ENCODE data around the gene NDUFB8. TPM values are rescaled to one million over a fixed set of nuclear protein-coding genes. Genes with fewer than 3 reads are reported as not detected.

Gene NDUFB8
- total RNA-seq, 1 donor from 2014 or later: 278 TPM

GRCh38 chr10:100496567-100496966 is 33.1 kb downstream of the NDUFB8 start:
- H3K4me1 Mint-ChIP-seq (ENCODE audit: low read depth): peaks cover 54% of the 10 kb centered on the region
- intact Hi-C loops (cut with micrococcal nuclease): no loop called here
- H3K36me3 Mint-ChIP-seq (ENCODE audit: low read depth): peaks cover 72% of the 10 kb centered on the region
- no peaks in the 10 kb centered on the region for H3K9me3 Mint-ChIP-seq
- DNase-seq (ENCODE audit: low spot score): no peak
- peak overlapping the region; percentile 43 for H3K27ac Mint-ChIP-seq
- H3K4me3 Mint-ChIP-seq (ENCODE audit: low read depth): no peak overlapping the region
- H3K27me3 Mint-ChIP-seq (ENCODE audit: low read depth): no peaks in the 10 kb centered on the region

GRCh38 chr10:100490531-100490930 is 39.1 kb downstream of the NDUFB8 start:
- peaks cover 76% of the 10 kb centered on the region for H3K36me3 Mint-ChIP-seq (ENCODE audit: low read depth)
- H3K4me1 Mint-ChIP-seq (ENCODE audit: low read depth): peaks cover 16% of the 10 kb centered on the region
- H3K4me3 Mint-ChIP-seq (ENCODE audit: low read depth): no peak overlapping the region
- no peak for DNase-seq (ENCODE audit: low spot score)
- intact Hi-C loops (cut with micrococcal nuclease): no loop called here
- H3K27ac Mint-ChIP-seq: no peak overlapping the region
- H3K27me3 Mint-ChIP-seq (ENCODE audit: low read depth): no peaks in the 10 kb centered on the region
- no peaks in the 10 kb centered on the region for H3K9me3 Mint-ChIP-seq

GRCh38 chr10:100489396-100489795 is 40.3 kb downstream of the NDUFB8 start:
- intact Hi-C loops (cut with micrococcal nuclease): no loop called here
- Mint-ChIP-seq H3K9me3 (no peaks in the 10 kb centered on the region), H3K36me3 (ENCODE audit: low read depth) (peaks cover 80% of the 10 kb centered on the region), H3K4me1 (ENCODE audit: low read depth) (peaks cover 18% of the 10 kb centered on the region), H3K27me3 (ENCODE audit: low read depth) (no peaks in the 10 kb centered on the region), H3K27ac (peak overlapping the region; percentile 10), H3K4me3 (ENCODE audit: low read depth) (no peak overlapping the region)
- no peak for DNase-seq (ENCODE audit: low spot score)

- no peaks in the 10 kb centered on the region for H3K9me3 Mint-ChIP-seq
- H3K27me3 Mint-ChIP-seq (ENCODE audit: low read depth): no peaks in the 10 kb centered on the region
- H3K36me3 Mint-ChIP-seq (ENCODE audit: low read depth): peaks cover 80% of the 10 kb centered on the region
- H3K27ac Mint-ChIP-seq: no peak overlapping the region
- no peak for DNase-seq (ENCODE audit: low spot score)
- peaks cover 23% of the 10 kb centered on the region for H3K4me1 Mint-ChIP-seq (ENCODE audit: low read depth)
- no peak overlapping the region for H3K4me3 Mint-ChIP-seq (ENCODE audit: low read depth)
- intact Hi-C loops (cut with micrococcal nuclease): no loop called here
Observed at GRCh38 chr10:100487529-100487928, 42.1 kb downstream of the NDUFB8 start.

- no peak for DNase-seq (ENCODE audit: low spot score)
- Mint-ChIP-seq H3K9me3 (no peaks in the 10 kb centered on the region), H3K36me3 (ENCODE audit: low read depth) (peaks cover 70% of the 10 kb centered on the region), H3K4me3 (ENCODE audit: low read depth) (no peak overlapping the region), H3K27ac (no peak overlapping the region), H3K27me3 (ENCODE audit: low read depth) (peaks cover 2% of the 10 kb centered on the region), H3K4me1 (ENCODE audit: low read depth) (peaks cover 30% of the 10 kb centered on the region)
- intact Hi-C loops (cut with micrococcal nuclease): no loop called here
Observed at GRCh38 chr10:100485801-100486495, 43.7 kb downstream of the NDUFB8 start.

GRCh38 chr10:100485366-100485765 is 44.3 kb downstream of the NDUFB8 start:
- H3K27me3 Mint-ChIP-seq (ENCODE audit: low read depth): peaks cover 4% of the 10 kb centered on the region
- H3K4me1 Mint-ChIP-seq (ENCODE audit: low read depth): peaks cover 28% of the 10 kb centered on the region
- peaks cover 65% of the 10 kb centered on the region for H3K36me3 Mint-ChIP-seq (ENCODE audit: low read depth)
- DNase-seq (ENCODE audit: low spot score): no peak
- intact Hi-C loops (cut with micrococcal nuclease): no loop called here
- H3K27ac Mint-ChIP-seq: no peak overlapping the region
- no peaks in the 10 kb centered on the region for H3K9me3 Mint-ChIP-seq
- H3K4me3 Mint-ChIP-seq (ENCODE audit: low read depth): no peak overlapping the region

- Mint-ChIP-seq H3K27ac (no peak overlapping the region), H3K4me3 (ENCODE audit: low read depth) (no peak overlapping the region), H3K9me3 (no peaks in the 10 kb centered on the region), H3K27me3 (ENCODE audit: low read depth) (peaks cover 9% of the 10 kb centered on the region), H3K36me3 (ENCODE audit: low read depth) (peaks cover 54% of the 10 kb centered on the region), H3K4me1 (ENCODE audit: low read depth) (peaks cover 25% of the 10 kb centered on the region)
- intact Hi-C loops (cut with micrococcal nuclease): loop anchor here (2.0 kb wide), 1 partner anchor 15 kb away; no protein-coding TSS in a partner anchor
- DNase-seq (ENCODE audit: low spot score): no peak
Observed at GRCh38 chr10:100483876-100484666, 45.6 kb downstream of the NDUFB8 start.

- DNase-seq (ENCODE audit: low spot score): no peak
- Mint-ChIP-seq H3K27me3 (ENCODE audit: low read depth) (peaks cover 9% of the 10 kb centered on the region), H3K27ac (peak overlapping the region; percentile 36), H3K36me3 (ENCODE audit: low read depth) (peaks cover 44% of the 10 kb centered on the region), H3K9me3 (no peaks in the 10 kb centered on the region), H3K4me3 (ENCODE audit: low read depth) (peak overlapping the region; percentile 43), H3K4me1 (ENCODE audit: low read depth) (peaks cover 28% of the 10 kb centered on the region)
- intact Hi-C loops (cut with micrococcal nuclease): loop anchor here (1.0 to 2.0 kb wide), 3 partner anchors 16 to 35 kb away; no protein-coding TSS in a partner anchor
Observed at GRCh38 chr10:100482834-100483185, 46.9 kb downstream of the NDUFB8 start.

- Mint-ChIP-seq H3K4me3 (ENCODE audit: low read depth) (peak overlapping the region; percentile 78), H3K9me3 (no peaks in the 10 kb centered on the region), H3K27me3 (ENCODE audit: low read depth) (peaks cover 9% of the 10 kb centered on the region), H3K27ac (peak overlapping the region; percentile 4), H3K4me1 (ENCODE audit: low read depth) (peaks cover 28% of the 10 kb centered on the region), H3K36me3 (ENCODE audit: low read depth) (peaks cover 41% of the 10 kb centered on the region)
- intact Hi-C loops (cut with micrococcal nuclease): loop anchor here (1.0 to 2.0 kb wide), 3 partner anchors 16 to 36 kb away; no protein-coding TSS in a partner anchor
- peak; percentile 68 for DNase-seq (ENCODE audit: low spot score)
Observed at GRCh38 chr10:100482181-100482833, 47.4 kb downstream of the NDUFB8 start.

- Mint-ChIP-seq H3K4me1 (ENCODE audit: low read depth) (peaks cover 26% of the 10 kb centered on the region), H3K27ac (no peak overlapping the region), H3K4me3 (ENCODE audit: low read depth) (peak overlapping the region; percentile 78), H3K27me3 (ENCODE audit: low read depth) (peaks cover 9% of the 10 kb centered on the region), H3K36me3 (ENCODE audit: low read depth) (peaks cover 33% of the 10 kb centered on the region), H3K9me3 (no peaks in the 10 kb centered on the region)
- intact Hi-C loops (cut with micrococcal nuclease): loop anchor here (1.0 to 2.0 kb wide), 3 partner anchors 17 to 37 kb away; no protein-coding TSS in a partner anchor
- DNase-seq (ENCODE audit: low spot score): peak; percentile 88
Observed at GRCh38 chr10:100481462-100482081, 48.1 kb downstream of the NDUFB8 start.

- H3K4me3 Mint-ChIP-seq (ENCODE audit: low read depth): no peak overlapping the region
- H3K27me3 Mint-ChIP-seq (ENCODE audit: low read depth): peaks cover 9% of the 10 kb centered on the region
- H3K27ac Mint-ChIP-seq: no peak overlapping the region
- H3K9me3 Mint-ChIP-seq: no peaks in the 10 kb centered on the region
- peaks cover 19% of the 10 kb centered on the region for H3K36me3 Mint-ChIP-seq (ENCODE audit: low read depth)
- peaks cover 26% of the 10 kb centered on the region for H3K4me1 Mint-ChIP-seq (ENCODE audit: low read depth)
- intact Hi-C loops (cut with micrococcal nuclease): no loop called here
- no peak for DNase-seq (ENCODE audit: low spot score)
Observed at GRCh38 chr10:100480002-100480401, 49.7 kb downstream of the NDUFB8 start.

- Mint-ChIP-seq H3K4me1 (ENCODE audit: low read depth) (peaks cover 21% of the 10 kb centered on the region), H3K27me3 (ENCODE audit: low read depth) (peaks cover 9% of the 10 kb centered on the region)
Observed at GRCh38 chr10:100479037-100479436, 50.6 kb downstream of the NDUFB8 start.

More at GRCh38 chr10:100479037-100479436, 50.6 kb downstream of the NDUFB8 start:
- no peaks in the 10 kb centered on the region for H3K9me3 Mint-ChIP-seq
- no peak overlapping the region for H3K4me3 Mint-ChIP-seq (ENCODE audit: low read depth)
- intact Hi-C loops (cut with micrococcal nuclease): no loop called here
- H3K36me3 Mint-ChIP-seq (ENCODE audit: low read depth): peaks cover 9% of the 10 kb centered on the region
- DNase-seq (ENCODE audit: low spot score): no peak
- H3K27ac Mint-ChIP-seq: no peak overlapping the region
